Neural progenitor cell (in vitro differentiated cells): Measurements from ENCODE around the gene RASGRF2. TPM values are rescaled to one million over a fixed set of nuclear protein-coding genes. Genes with fewer than 3 reads are reported as not detected.
A peak's percentile ranks its signal among the peaks of the same experiment; 100 is the strongest.

Experiments used
- DNase-seq: peaks from one replicate; pipeline ENCODE4 v3.0.0-alpha.2; 2016; ENCODE audit warnings: low spot score
- H2AFZ ChIP-seq: fragments of 200-600 bp; sonication (generic); replicated peaks from 2 replicates; pipeline ENCODE4 v1.6.1; 2016; ENCODE audit warnings: antibody characterized with exemption
- H3F3A ChIP-seq: fragments of 200-600 bp; sonication (generic); 2 replicates; pipeline ENCODE4 v1.6.1; 2016; ENCODE audit warnings: antibody characterized with exemption, low read depth
- H3K27ac ChIP-seq: fragments of 200-600 bp; sonication (generic); 2 replicates; pipeline ENCODE4 v1.5.1; 2016; ENCODE audit warnings: mild to moderate bottlenecking
- H3K27me3 ChIP-seq: fragments of 200-600 bp; sonication (generic); 2 replicates; pipeline ENCODE4 v1.6.1; 2016; ENCODE audit warnings: mild to moderate bottlenecking, moderate library complexity
- H3K36me3 ChIP-seq: fragments of 200-600 bp; sonication (generic); 2 replicates; pipeline ENCODE4 v1.5.1; 2016
- H3K4me1 ChIP-seq: fragments of 200-600 bp; sonication (generic); 2 replicates; pipeline ENCODE4 v1.6.1; 2016; ENCODE audit warnings: mixed run types
- H3K4me2 ChIP-seq: fragments of 200-600 bp; sonication (generic); 2 replicates; pipeline ENCODE4 v1.6.1; 2016
- H3K4me3 ChIP-seq: fragments of 200-600 bp; sonication (generic); 2 replicates; pipeline ENCODE4 v1.5.1; 2016
- H3K79me2 ChIP-seq: fragments of 200-600 bp; sonication (generic); 2 replicates; pipeline ENCODE4 v1.6.1; 2016; ENCODE audit warnings: low read depth
- H3K9ac ChIP-seq: fragments of 200-600 bp; sonication (generic); 2 replicates; pipeline ENCODE4 v1.6.1; 2016
- H3K9me3 ChIP-seq: fragments of 200-600 bp; sonication (generic); 2 replicates; pipeline ENCODE4 v1.5.1; 2016; ENCODE audit warnings: low read depth
- H4K20me1 ChIP-seq: fragments of 200-600 bp; sonication (generic); 2 replicates; pipeline ENCODE4 v1.6.1; 2016; ENCODE audit warnings: low read depth
- H3K27ac Mint-ChIP-seq: 3 replicates; pipeline ENCODE4 v1.8.0; 2021; ENCODE audit warnings: mixed read lengths
- H3K27me3 Mint-ChIP-seq: 2 replicates; pipeline ENCODE4 v1.8.0; 2022; ENCODE audit warnings: low read depth, mild to moderate bottlenecking, inconsistent platforms, moderate library complexity, mixed read lengths; ENCODE audit not compliant: insufficient read depth
- H3K36me3 Mint-ChIP-seq: 3 replicates; pipeline ENCODE4 v1.8.0; 2021; ENCODE audit warnings: mixed read lengths
- H3K4me1 Mint-ChIP-seq: 3 replicates; pipeline ENCODE4 v1.8.0; 2021; ENCODE audit warnings: mixed read lengths
- H3K4me3 Mint-ChIP-seq: 3 replicates; pipeline ENCODE4 v1.8.0; 2021; ENCODE audit warnings: mild to moderate bottlenecking, moderate library complexity, mixed read lengths
- H3K9me3 Mint-ChIP-seq: 3 replicates; pipeline ENCODE4 v1.8.0; 2020; ENCODE audit warnings: mixed read lengths
- CTCF ChIP-seq: fragments of 200-600 bp; sonication (generic); IDR thresholded peaks from 2 replicates; pipeline ENCODE4 v1.5.1; 2017; ENCODE audit warnings: antibody characterized with exemption, mild to moderate bottlenecking
- EZH2 ChIP-seq: fragments of 200-600 bp; sonication (generic); IDR thresholded peaks from 2 replicates; pipeline ENCODE4 v1.6.1; 2017; ENCODE audit warnings: antibody characterized with exemption, mild to moderate bottlenecking, moderate library complexity
- EZH2phosphoT487 ChIP-seq: fragments of 200-600 bp; sonication (generic); IDR thresholded peaks from 2 replicates; pipeline ENCODE4 v1.6.1; 2017; ENCODE audit warnings: antibody characterized with exemption
- total RNA-seq: library from RNA; depleted of rRNA; stranded (reverse); fragments of >200 nt; gene quantifications from 2 replicates; pipeline ENCODE4 v1.2.3, GENCODE V29; 2015; ENCODE audit warnings: low replicate concordance

Gene RASGRF2
- 0.15 and 0.40 TPM in 2 replicates for total RNA-seq

- H3K27ac ChIP-seq = no peak within 1 kb of the TSS
Measured at GRCh38 chr5:80959768-80960442, at the start of gene RASGRF2. TSS of gene RASGRF2 (plus strand) at chr5:80960363. CDS start at chr5:80960739, 376 bp downstream.

GRCh38 chr5:80912479-80912878, 47.7 kb upstream of the RASGRF2 start:
- no peak overlapping the region for H2AFZ ChIP-seq
- H3K27ac ChIP-seq = no peak overlapping the region
- H3F3A ChIP-seq = no peaks in the 10 kb centered on the region
- Mint-ChIP-seq H3K27ac (no peak overlapping the region), H3K4me3 (no peak overlapping the region), H3K9me3 (peaks cover 4% of the 10 kb centered on the region), H3K27me3 (no peaks in the 10 kb centered on the region), H3K36me3 (peaks cover 3% of the 10 kb centered on the region), H3K4me1 (no peaks in the 10 kb centered on the region)
- H3K27me3 ChIP-seq = no peaks in the 10 kb centered on the region
- DNase-seq = no peak
- H3K4me3 ChIP-seq = no peak overlapping the region
- TF ChIP-seq CTCF (no peak), EZH2 (no peak), EZH2phosphoT487 (no peak)
- H3K9me3 ChIP-seq = no peaks in the 10 kb centered on the region
- H3K36me3 ChIP-seq = no peaks in the 10 kb centered on the region
- H4K20me1 ChIP-seq = no peaks in the 10 kb centered on the region
- H3K9ac ChIP-seq = no peak overlapping the region
- no peaks in the 10 kb centered on the region for H3K79me2 ChIP-seq
- H3K4me1 ChIP-seq = no peaks in the 10 kb centered on the region
- no peak overlapping the region for H3K4me2 ChIP-seq

More at GRCh38 chr5:80959768-80960442, at the start of gene RASGRF2:
- no peaks in the 10 kb centered on the region for H3K79me2 ChIP-seq
- peak within 1 kb of the TSS; percentile 89 for H3K4me2 ChIP-seq
- peak within 1 kb of the TSS; percentile 1 for H3K27ac Mint-ChIP-seq
- peaks cover 6% of the 10 kb centered on the region for H4K20me1 ChIP-seq
- H3K27me3 ChIP-seq = peaks cover 87% of the 10 kb centered on the region
- H3K4me3 ChIP-seq = peak within 1 kb of the TSS; percentile 52
- H3K4me1 ChIP-seq = peaks cover 33% of the 10 kb centered on the region
- no peaks in the 10 kb centered on the region for H3K9me3 ChIP-seq
- H3K9ac ChIP-seq = no peak within 1 kb of the TSS
- H3K4me3 Mint-ChIP-seq = peak within 1 kb of the TSS; percentile 82
- H3K36me3 Mint-ChIP-seq = peaks cover 4% of the 10 kb centered on the region
- peaks cover 13% of the 10 kb centered on the region for H3K4me1 Mint-ChIP-seq
- peak; percentile 88 for DNase-seq
- H3K9me3 Mint-ChIP-seq = peaks cover 6% of the 10 kb centered on the region
- peak within 1 kb of the TSS; percentile 86 for H2AFZ ChIP-seq
- H3K27me3 Mint-ChIP-seq = peaks cover 29% of the 10 kb centered on the region
- H3K36me3 ChIP-seq = no peaks in the 10 kb centered on the region
- no peak for TF ChIP-seq EZH2phosphoT487
- no peak for TF ChIP-seq CTCF
- TF ChIP-seq EZH2 = peak; percentile 60
- peaks cover 35% of the 10 kb centered on the region for H3F3A ChIP-seq

GRCh38 chr5:80915716-80916115, 44.4 kb upstream of the RASGRF2 start:
- H3K79me2 ChIP-seq = no peaks in the 10 kb centered on the region
- no peak overlapping the region for H3K4me3 ChIP-seq
- no peak for DNase-seq
- H3K27ac ChIP-seq = no peak overlapping the region
- H3K36me3 ChIP-seq = no peaks in the 10 kb centered on the region
- no peak overlapping the region for H3K27ac Mint-ChIP-seq
- H3K4me1 ChIP-seq = no peaks in the 10 kb centered on the region
- peaks cover 3% of the 10 kb centered on the region for H3K36me3 Mint-ChIP-seq
- H4K20me1 ChIP-seq = no peaks in the 10 kb centered on the region
- no peaks in the 10 kb centered on the region for H3K9me3 ChIP-seq
- no peaks in the 10 kb centered on the region for H3K27me3 ChIP-seq
- H3K9ac ChIP-seq = no peak overlapping the region
- no peak overlapping the region for H2AFZ ChIP-seq
- H3F3A ChIP-seq = no peaks in the 10 kb centered on the region
- TF ChIP-seq EZH2 = no peak
- no peak for TF ChIP-seq CTCF
- no peak for TF ChIP-seq EZH2phosphoT487
- no peak overlapping the region for H3K4me2 ChIP-seq
- H3K4me1 Mint-ChIP-seq = no peaks in the 10 kb centered on the region
- peaks cover 4% of the 10 kb centered on the region for H3K9me3 Mint-ChIP-seq
- peaks cover 2% of the 10 kb centered on the region for H3K27me3 Mint-ChIP-seq
- H3K4me3 Mint-ChIP-seq = no peak overlapping the region
